DOHH2 (cell line): ENCODE results near the gene ETS1.

Experiments used
- CTCF ChIP-seq: fragments of 200-600 bp; sonication (generic); IDR thresholded peaks from one replicate; pipeline ENCODE4 v1.5.1; 2014; ENCODE audit warnings: antibody characterized with exemption, mild to moderate bottlenecking, low read depth, low read length; ENCODE audit not compliant: poor library complexity, severe bottlenecking
- EZH2phosphoT487 ChIP-seq: fragments of 200-600 bp; sonication (generic); IDR thresholded peaks from 2 replicates; pipeline ENCODE4 v1.6.1; 2017; ENCODE audit warnings: borderline replicate concordance, mild to moderate bottlenecking, antibody characterized with exemption, low read length, moderate library complexity, mixed read lengths

GRCh38 chr11:128493570-128493965 is 93.8 kb downstream of the ETS1 start:
- TF ChIP-seq CTCF (no peak), EZH2phosphoT487 (no peak)
